Head of caudate nucleus (tissue), 42 donors: ENCODE results near the gene IGFBP7.
A peak's percentile ranks its signal among the peaks of the same experiment; 100 is the strongest.

ENCODE experiments used
- DNase-seq, 42 donors: peaks; one replicate each; pipeline versions ENCODE4 v3.0.0 to v3.0.0-alpha.2; 2020 to 2021; ENCODE audit warnings: mixed read lengths in 7 of 42
- intact Hi-C: fragments of 100-400 bp; cut with DNase I; formaldehyde crosslinking; loops from one replicate; pipeline ENCODE4 v1.15.0; 2022

IGFBP7 gene

DNA sequence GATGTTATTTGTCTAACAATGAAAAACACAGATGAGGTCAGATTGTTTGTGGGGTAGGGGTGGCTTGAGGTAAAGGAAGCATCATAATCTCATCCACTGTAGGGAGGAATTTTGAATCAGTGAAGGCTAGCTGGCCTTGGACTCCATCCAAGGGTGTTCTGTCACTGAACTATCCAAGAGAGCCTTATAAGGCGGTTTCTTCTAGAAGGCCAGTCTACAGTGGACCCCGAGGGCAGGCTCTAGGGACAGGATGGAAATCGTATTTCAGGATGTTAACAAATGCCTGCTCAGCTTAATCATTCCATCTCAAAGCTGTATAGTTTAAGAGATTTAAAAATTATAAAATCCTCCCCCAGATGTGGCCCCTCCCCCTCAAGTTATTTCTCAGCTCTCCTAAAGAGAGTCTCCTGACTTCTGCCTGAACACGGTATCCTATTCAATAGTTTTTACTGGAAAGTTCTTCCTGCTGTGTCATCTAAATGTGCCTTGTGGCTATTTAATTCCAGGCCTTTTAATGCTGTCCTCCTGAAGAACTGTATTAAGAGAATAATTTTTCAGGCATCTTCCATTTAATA, 8.0 kb downstream of the IGFBP7 start:
- DNase-seq, result no peak
- intact Hi-C loops, result no loop called here

GRCh38 chr4:57100979-57101651, 9.1 kb downstream of the IGFBP7 start:
- intact Hi-C loops, result no loop called here

GRCh38 chr4:57099363-57099762, 10.8 kb downstream of the IGFBP7 start:
- no peak for DNase-seq
- intact Hi-C loops, result no loop called here

More at GRCh38 chr4:57100979-57101651, 9.1 kb downstream of the IGFBP7 start:
- DNase-seq, result no peak

DNA sequence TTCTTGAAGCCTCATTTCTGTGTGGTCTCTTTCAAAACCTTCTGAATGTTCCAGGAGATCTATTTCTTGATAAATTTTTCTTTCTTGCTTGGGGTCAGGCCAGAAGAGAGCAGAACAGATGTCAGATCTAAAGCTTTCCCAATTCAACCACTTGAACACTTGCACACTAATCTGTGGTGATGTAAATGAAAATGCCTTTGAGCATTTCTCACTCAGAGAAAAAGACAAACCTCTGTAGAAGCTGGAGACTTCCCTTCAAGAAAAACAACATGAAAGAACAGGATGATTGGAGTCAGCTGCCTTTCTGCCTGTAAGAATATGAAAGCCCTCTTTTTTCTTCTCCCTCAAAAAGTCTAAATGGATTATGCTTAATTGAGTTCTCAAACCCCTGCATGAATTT, 11.2 kb downstream of the IGFBP7 start:
- intact Hi-C loops, result no loop called here
- no peak for DNase-seq

- intact Hi-C loops, result no loop called here
- DNase-seq, result no peak
These were observed 11.8 kb downstream of the IGFBP7 start for GRCh38 chr4:57098415-57098814.

DNA sequence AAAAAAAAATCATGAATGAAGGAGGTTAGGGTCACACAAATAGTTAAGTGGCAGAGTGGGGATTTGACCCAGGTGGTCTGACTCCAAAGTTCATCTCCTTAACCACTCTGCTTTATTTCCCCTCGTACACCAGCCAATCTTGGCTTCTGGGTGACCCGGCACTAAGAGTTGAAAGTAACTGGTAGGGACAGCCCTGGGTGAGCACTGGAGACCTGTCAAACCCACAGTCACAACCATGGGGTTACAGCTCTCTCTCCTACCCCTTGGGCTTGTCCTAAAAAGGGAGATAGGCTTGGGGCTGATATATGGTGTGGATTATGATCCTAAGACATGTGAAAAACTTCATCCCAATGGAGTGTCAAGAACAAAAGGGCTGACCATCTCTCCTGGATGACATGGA, 12.5 kb downstream of the IGFBP7 start:
- intact Hi-C loops, result no loop called here
- no peak for DNase-seq

DNA sequence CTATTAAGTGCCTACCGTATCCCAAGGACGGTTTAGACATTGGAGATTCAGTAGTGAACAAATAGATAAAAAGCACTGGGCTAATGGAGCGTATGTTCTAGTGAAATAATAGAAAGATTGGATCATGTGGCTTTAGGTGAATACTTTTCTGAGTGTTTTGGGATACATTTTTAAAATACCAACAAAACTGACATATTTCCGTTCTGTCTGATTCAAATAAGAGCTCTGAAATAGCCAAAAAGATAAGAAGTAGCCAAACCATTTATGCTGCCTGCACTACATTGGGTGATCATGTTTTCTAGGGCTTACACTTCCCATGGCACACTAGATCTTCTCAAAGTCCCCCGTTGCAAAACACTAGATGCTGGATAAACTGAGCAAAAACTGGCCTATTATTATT, 14.2 kb downstream of the IGFBP7 start:
- DNase-seq, result no peak
- intact Hi-C loops, result no loop called here

DNA sequence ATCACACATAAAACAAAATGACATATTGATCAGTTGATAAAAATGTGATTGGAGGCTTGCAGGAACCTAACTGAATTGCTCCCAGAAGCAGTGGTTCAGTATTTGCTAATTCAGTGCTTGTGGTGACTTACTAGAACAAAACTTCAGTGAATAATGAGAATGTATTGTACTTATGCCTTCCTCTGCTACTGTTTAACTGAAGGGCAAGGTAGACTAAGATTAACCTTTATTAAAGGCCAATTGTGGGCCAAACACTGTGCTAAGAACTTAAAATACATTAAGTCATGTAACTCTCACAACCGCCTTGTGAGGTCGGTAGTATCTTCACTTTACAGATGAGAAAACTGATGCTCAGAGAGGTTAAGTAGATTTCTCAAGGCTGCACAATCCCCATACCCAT, 14.9 kb downstream of the IGFBP7 start:
- intact Hi-C loops, result no loop called here
- DNase-seq, result no peak

DNA sequence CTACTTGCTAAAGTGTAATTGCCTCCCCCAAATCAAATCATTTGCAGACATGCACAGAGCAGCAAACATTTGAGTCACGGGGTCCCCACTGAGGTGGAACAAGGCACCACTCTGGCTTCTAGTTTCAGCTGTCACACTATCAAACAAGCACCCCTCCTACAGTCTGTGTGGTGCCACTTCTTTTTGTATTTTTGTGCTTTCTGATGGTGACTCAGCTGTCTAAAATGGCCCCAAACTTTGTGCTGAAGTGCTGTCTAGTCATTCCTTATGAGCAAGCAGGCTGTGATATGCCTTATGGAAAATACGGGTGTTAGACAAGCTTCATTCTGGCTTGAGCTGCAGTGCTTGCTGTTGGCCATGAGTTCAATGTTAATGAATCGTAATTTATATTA, 15.4 kb downstream of the IGFBP7 start:
- DNase-seq, result no peak
- intact Hi-C loops, result no loop called here

GRCh38 chr4:57093845-57094831, 16.0 kb downstream of the IGFBP7 start:
- no peak for DNase-seq
- intact Hi-C loops, result no loop called here

- intact Hi-C loops, result no loop called here
These were observed 18.5 kb downstream of the IGFBP7 start for GRCh38 chr4:57091657-57092162.

DNA sequence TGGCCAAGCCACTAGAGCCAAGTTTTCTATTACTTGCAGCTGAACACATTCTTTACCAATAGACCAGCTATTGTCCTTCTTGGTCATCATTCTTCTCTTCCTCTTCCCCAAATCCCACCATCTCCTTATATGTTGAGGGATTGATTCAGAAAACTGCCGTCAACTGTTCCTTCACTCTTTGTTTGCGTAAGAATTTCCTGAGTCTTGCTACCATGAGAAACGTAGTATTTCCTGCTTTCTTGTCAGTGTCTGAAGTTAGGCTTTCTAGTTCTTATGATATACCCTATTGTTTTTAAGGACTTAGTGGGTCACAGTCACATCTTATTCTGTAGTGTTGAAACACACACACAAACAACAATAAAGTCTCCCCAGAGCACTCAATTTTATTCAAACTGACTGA, 20.1 kb downstream of the IGFBP7 start:
- no peak for DNase-seq
- intact Hi-C loops, result no loop called here

More at GRCh38 chr4:57091657-57092162, 18.5 kb downstream of the IGFBP7 start:
- no peak for DNase-seq

DNA sequence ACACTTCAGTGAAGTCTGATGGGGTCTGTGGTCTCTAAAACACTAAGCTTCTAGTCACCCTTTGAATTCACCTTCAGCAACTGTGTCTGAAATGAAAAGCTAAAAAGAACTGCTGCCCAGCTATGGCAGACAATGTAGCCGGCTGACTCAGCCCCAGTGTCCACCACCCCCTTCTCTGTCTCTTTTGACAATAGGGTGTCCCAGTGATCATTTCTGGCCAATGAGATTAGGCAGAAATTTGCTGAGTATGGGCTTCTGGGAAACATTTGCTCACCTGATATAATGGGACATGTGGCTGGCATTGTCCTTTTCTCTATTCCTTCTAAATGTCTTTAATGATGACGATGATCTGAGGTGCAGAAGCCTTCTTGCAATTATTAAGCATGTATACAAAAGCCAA, 20.6 kb downstream of the IGFBP7 start:
- no peak for DNase-seq
- intact Hi-C loops, result no loop called here

DNA sequence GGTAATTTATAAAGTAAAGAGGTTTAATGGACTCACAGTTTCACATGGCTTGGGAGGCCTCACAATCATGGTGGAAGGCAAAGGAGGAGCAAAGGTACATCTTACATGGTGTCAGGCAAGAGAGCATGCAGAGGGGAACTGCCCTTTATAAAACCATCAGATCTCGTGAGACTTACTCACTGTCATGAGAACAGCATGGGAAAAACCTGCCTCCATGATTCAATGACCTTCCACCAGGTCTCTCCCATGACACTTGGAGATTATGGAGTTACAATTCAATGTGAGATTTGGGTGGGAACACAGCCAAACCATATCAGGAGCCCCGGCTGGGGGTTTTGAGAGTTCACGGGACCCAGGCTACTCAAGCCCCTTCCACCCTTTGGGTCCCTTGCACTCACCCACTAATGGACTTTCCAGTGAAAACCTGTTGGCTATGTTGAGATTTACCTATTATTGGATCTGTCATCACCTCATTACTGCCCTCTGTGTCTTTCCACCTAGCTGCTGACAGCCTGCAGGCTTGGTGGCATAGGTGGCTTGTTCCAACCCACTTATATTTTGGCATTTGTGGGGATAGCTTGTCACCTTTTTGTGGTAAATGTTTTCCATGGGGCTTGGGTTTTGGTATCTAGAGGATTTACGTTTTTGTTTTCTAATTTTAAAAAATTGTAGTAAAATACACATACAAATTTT, 24.0 kb downstream of the IGFBP7 start:
- intact Hi-C loops, result no loop called here
- no peak for DNase-seq

GRCh38 chr4:57085278-57085677, 24.9 kb downstream of the IGFBP7 start:
- DNase-seq, result no peak
- intact Hi-C loops, result no loop called here

- no peak for DNase-seq
- intact Hi-C loops, result no loop called here
These were observed 25.8 kb downstream of the IGFBP7 start for GRCh38 chr4:57084360-57084759.

- intact Hi-C loops, result no loop called here
These were observed 27.1 kb downstream of the IGFBP7 start for GRCh38 chr4:57083090-57083489.

DNA sequence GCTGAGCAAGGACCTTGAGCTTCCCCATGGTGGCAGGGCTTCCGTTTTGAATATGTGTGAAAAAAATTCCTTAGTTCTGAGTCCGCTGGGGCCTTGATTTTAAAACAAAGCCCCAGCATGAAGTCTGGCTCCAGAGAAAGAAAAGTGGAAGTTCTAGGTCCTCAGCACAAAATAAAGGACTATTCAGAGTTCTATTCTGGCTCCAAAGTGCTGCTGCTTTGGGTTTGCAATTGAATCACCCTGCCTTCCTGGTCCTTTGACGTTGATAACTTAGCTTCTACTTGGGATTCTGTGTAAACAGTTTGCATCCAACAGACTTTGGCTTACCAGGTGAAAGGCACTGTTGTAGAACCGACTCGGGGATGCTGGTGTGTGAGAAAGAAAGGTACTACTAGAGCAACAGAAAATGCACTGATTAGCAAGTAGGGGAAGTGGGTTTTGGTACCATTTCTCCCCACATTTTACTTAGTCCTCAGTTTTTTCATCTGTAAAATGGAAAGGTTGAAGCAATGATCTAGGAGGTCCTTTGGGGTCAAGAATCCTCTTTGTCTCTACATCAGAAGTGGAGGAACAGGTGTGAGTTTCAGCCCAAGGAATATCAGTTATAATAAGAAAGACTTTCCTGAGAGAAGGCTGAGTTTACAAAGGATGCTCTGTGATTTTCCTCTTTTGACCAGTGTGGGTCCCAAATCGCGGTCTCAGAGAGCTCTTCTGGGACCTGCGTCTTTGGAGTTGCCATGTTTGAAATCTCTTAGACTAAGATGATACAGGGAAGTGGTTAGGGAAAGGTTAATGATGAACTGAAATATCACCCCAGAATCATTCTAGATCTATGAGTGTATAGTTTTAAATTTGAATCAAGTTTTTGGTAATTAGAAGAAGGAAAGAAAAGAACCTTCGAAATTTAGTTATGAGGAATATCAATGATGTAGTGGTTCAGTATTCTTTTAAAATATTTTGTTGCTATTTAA, 28.2 kb downstream of the IGFBP7 start:
- intact Hi-C loops, result no loop called here
- peak in 1 of 42 donors; percentile 2 for DNase-seq

More at GRCh38 chr4:57083090-57083489, 27.1 kb downstream of the IGFBP7 start:
- peak in 1 of 42 donors; percentile 9 for DNase-seq
